GM06990 (cell line): ENCODE measurements around the gene RAB36.
"Not testable (repeated sequence)": the region's sequence is repeated elsewhere in the genome, so short reads cannot be mapped to it uniquely, and the experiment has no call there.

ENCODE experiments used
- DNase-seq: peaks from one replicate; pipeline ENCODE4 v3.0.0-alpha.2; 2011; ENCODE audit not compliant: insufficient read length; ENCODE audit errors: extremely low read depth
- H3K27me3 ChIP-seq: replicated peaks from 2 replicates; pipeline ENCODE4 v1.6.0; 2011; ENCODE audit warnings: low read length; ENCODE audit not compliant: control insufficient read depth, insufficient read depth
- H3K36me3 ChIP-seq: 2 replicates; pipeline ENCODE4 v1.5.1; 2011; ENCODE audit warnings: low read length; ENCODE audit not compliant: control insufficient read depth, insufficient read depth
- H3K4me3 ChIP-seq: replicated peaks from 2 replicates; pipeline ENCODE4 v1.5.1; 2011; ENCODE audit warnings: low read depth, mild to moderate bottlenecking, control low read depth, low read length
- CTCF ChIP-seq: IDR thresholded peaks from 2 replicates; pipeline ENCODE4 v1.5.1; 2011; ENCODE audit warnings: low read length, control low read depth, mild to moderate bottlenecking, inconsistent platforms; ENCODE audit not compliant: insufficient read depth, poor library complexity, severe bottlenecking

The RAB36 gene

DNA sequence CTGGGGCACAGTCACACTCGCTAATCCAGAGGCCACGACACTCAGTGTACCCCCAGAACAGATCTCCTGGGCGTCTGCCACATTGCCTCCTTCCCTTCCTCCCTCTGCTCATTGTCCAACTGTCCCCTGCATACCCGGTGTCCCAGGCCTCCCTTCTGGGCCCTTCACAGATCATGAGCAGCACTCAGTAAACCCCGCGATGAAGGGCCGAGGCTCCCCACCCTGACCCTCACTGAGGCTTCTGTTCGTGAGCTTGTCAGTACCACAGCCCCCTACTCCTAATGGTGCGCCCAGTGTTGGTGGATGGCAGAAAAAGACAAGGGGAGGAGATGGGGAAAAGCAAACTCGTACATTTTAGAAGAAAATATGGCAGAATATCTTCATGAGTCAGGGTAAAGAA, 16.1 kb upstream of the RAB36 start:
- DNase-seq = no peak
- Histone ChIP-seq H3K36me3 (no peaks in the 10 kb centered on the region), H3K4me3 (no peak overlapping the region), H3K27me3 (no peaks in the 10 kb centered on the region; the same call in 1 of the 2 replicates)
- no peak for TF ChIP-seq CTCF

DNA sequence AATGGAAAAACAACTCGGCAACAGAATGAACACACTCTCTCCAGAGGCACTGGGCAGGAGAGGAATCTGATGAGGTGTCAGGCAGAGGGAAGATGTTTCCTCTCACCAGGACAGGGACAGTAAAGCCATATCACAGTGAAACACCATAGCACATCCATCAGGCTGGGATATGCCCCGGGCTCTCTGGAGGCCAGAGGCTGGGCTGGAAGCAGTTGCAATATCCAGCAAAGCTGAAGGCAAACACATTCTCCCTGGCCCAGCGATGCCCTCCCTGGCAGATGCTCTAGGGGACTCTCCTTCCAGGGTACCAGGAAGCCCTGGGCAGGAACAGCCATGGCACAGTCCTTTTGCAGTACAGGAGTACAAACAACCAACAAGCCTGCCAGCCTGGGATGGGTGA, 14.6 kb upstream of the RAB36 start:
- TF ChIP-seq CTCF = no peak
- Histone ChIP-seq H3K27me3 (no peaks in the 10 kb centered on the region; the same call in 1 of the 2 replicates), H3K4me3 (no peak overlapping the region), H3K36me3 (no peaks in the 10 kb centered on the region)
- no peak for DNase-seq

- no peak for DNase-seq
- TF ChIP-seq CTCF = no peak
- Histone ChIP-seq H3K4me3 (no peak overlapping the region), H3K27me3 (no peaks in the 10 kb centered on the region), H3K36me3 (no peaks in the 10 kb centered on the region)
These were observed 13.3 kb upstream of the RAB36 start for GRCh38 chr22:23131931-23132330.

DNA sequence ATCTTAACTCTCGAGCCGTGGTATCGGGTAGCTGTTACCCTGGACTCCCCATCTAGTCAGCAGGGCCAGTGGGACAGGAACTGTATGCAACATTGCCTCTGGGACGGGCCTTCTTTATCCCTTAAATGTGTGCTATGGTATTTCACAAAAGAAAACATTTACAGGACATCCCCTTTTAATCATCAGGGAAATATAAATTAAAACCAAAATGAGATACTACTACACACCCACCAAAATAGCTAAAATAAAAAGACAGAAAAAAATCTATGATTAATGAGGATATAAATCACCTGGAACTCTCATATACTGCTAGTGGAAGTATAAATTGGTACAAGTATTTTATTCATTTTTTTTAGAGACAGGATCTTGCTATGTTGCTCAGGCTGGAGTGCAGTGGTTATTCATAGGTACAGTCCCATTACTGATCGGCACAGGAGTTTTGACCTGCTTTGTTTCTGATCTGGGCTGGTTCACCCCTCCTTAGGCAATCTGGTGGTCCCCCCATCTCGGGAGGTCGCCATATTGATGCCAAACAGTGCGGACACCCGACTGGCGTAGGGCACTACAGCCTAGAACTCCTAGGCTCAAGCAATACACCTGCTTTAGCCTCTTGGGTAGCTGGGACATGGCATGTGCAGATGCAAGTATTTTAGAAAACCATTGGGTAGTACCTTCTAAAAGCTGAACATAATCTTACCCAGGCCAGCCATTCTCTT, 12.7 kb upstream of the RAB36 start:
- no peak for DNase-seq
- no peaks in the 10 kb centered on the region for H3K36me3 ChIP-seq
- no peak overlapping the region for H3K4me3 ChIP-seq
- no peak for TF ChIP-seq CTCF
- H3K27me3 ChIP-seq = no peaks in the 10 kb centered on the region

GRCh38 chr22:23133922-23134321, 11.4 kb upstream of the RAB36 start:
- DNase-seq = no peak
- no peak for TF ChIP-seq CTCF
- H3K36me3 ChIP-seq = no peaks in the 10 kb centered on the region
- no peaks in the 10 kb centered on the region for H3K27me3 ChIP-seq
- H3K4me3 ChIP-seq = no peak overlapping the region

DNA sequence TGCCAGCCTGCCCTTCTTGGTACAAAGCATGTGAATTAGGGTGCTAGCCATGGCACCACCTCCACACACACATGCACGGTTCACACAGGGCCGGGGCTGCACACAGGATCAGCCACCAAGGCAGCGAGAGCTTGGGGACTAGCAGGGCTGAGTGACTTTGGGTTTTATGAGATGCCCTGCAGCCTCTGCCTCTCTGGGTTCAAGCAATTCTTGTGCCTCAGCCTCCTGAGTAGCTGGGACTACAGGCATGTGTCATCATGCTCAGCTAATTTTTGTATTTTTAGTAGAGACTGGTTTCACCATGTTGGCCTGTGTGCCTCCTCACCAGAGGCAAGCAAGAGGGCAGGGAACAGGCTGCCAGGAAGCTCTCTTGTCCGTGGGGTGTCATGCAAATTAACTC, 8.3 kb upstream of the RAB36 start:
- DNase-seq, H3K27me3 ChIP-seq, H3K4me3 ChIP-seq, H3K36me3 ChIP-seq: not testable (repeated sequence)
